ENCODE results near the gene ALOX5AP. TPM values are rescaled to one million over a fixed set of nuclear protein-coding genes. Genes with fewer than 3 reads are reported as not detected.
A peak's percentile ranks its signal among the peaks of the same experiment; 100 is the strongest.

Gene ALOX5AP
- total RNA-seq, 1 donor = 0.43 TPM

DNA sequence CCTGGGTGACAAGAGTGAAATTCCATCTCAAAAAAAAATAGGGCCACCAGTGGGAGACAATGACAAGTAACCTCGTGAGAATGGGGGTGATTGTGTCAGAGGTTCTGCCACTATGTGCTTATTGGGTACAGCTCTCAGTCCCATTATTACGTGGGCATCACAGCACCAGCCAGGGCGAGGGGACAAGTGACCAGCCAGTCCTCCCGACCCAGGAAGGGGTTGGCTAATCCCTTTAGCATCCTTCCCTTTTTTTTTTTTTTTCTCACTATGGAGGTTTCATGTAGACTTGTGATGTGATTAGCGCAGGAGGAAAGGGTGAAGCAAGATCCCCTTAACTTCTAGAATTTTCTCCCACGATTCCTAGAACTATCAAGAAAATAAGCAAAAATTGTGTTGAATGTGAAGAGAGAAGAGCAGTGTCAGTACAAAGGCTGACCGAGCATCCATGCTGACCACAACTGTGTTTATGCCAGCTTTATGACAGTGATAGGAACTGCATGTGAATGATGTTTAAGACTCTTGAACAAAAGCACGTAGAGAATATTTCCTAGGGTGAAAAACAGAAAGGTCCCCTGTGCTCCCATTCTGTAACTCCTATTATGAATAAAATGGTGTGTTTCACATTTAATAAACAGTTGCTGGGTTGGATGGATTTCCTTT is 50.0 kb downstream of the ALOX5AP start:
- no peak overlapping the region for H3K4me3 ChIP-seq (ENCODE audit: low read depth, low read length)
- DNase-seq (ENCODE audit: low read depth) = peak; percentile 12
- TF ChIP-seq, protein P1, sequence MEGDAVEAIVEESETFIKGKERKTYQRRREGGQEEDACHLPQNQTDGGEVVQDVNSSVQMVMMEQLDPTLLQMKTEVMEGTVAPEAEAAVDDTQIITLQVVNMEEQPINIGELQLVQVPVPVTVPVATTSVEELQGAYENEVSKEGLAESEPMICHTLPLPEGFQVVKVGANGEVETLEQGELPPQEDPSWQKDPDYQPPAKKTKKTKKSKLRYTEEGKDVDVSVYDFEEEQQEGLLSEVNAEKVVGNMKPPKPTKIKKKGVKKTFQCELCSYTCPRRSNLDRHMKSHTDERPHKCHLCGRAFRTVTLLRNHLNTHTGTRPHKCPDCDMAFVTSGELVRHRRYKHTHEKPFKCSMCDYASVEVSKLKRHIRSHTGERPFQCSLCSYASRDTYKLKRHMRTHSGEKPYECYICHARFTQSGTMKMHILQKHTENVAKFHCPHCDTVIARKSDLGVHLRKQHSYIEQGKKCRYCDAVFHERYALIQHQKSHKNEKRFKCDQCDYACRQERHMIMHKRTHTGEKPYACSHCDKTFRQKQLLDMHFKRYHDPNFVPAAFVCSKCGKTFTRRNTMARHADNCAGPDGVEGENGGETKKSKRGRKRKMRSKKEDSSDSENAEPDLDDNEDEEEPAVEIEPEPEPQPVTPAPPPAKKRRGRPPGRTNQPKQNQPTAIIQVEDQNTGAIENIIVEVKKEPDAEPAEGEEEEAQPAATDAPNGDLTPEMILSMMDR (IDR thresholded peaks at IDR 0.05; ENCODE audit: insufficient read depth, low read depth, low read length) = no peak

DNA sequence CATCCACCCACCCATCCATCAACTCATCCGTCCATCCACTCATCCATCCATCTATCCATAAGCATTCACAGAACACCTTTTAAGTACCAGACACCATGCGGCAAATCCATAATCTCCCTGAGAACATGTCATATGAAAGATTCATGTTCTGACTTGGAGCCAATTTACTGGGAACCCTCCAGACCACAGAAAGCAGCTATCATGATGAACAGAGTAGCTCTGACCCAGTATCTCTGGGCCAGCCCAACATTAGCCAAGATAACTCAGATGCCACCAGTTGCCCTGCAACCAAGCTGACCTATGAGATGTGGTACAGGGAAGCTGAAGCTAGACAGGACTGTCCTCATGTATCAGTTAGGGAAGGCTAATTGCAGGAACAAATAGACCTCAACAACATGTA is 51.3 kb downstream of the ALOX5AP start:
- no peak overlapping the region for H3K4me3 ChIP-seq (ENCODE audit: low read depth, low read length)
- DNase-seq (ENCODE audit: low read depth) = no peak

DNA sequence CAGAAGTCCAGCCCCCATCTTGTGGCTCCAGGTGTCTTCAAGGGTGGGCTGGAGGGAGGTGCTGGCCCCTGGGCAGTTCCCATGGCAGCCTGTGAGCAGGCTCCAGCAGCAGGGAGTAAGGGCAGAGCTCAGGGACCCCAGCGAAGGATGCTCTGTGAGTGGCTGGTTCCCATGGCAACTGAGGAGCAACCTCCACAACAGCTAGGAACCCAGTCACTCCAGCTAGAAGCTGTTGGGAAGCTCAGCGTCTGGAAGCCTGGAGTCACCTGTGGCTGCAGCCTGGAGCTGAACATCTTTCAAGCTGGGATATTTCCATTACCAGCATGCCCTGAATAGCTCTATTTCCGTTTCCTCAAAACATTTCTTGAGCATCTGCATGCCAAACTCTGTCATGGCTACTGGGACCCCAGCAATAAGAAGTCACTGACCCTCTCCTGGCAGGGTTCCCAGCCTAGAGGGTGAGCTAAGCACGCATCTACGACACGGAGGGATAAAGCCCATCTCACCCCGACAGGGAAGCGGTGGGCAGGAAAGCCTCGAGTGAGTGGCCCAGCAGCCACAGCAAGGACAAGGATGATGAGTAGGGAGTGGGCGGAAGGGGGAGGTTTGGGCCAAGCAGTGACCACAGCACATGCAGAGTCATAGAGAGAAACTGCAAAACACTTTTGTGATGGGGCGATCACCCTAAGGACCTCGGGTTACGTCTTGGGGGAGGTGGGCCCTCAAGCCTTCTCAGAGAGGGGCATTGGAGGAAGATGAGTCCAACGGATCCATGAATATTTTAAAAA is 52.6 kb downstream of the ALOX5AP start:
- TF ChIP-seq, protein P1 (IDR thresholded peaks at IDR 0.05; ENCODE audit: insufficient read depth, low read depth, low read length) = no peak
- no peak for DNase-seq (ENCODE audit: low read depth)
- no peak overlapping the region for H3K4me3 ChIP-seq (ENCODE audit: low read depth, low read length)

More for the DNA sequence above, 51.3 kb downstream of the ALOX5AP start:
- TF ChIP-seq, protein P1 (IDR thresholded peaks at IDR 0.05; ENCODE audit: insufficient read depth, low read depth, low read length) = no peak

DNA sequence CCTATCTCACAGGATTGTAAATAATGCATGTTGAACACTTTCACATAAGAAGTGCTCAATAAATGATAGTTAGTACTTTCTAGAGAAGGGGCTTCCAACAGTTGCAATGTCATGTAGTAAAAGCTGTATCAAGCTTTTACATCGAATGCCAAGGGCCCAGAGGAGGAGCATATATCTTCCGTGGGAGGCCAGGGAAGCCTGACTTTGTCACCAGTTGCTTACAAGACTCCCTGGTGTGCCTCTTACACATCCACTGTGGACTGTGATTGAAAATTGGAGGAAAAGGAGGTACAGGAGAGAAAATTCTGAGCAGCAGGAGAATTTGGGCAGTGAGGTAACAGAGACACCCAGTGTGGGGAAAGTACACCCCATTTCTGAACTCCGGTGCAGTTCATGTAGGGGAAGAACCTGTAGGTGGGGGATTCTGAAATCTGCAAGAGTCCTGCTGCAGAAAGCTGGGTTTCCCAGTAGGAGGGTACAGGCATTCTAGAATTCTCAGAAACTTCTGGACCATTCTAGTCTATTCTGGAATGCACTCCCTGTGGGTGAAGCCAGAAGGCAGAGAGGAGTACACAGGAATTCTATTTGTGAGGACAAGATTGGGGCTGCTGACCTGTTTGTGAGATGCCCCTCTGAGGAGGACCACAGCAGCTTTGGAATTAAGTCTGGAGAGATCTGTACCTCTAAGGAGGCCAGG is 54.0 kb downstream of the ALOX5AP start:
- DNase-seq (ENCODE audit: low read depth) = no peak

DNA sequence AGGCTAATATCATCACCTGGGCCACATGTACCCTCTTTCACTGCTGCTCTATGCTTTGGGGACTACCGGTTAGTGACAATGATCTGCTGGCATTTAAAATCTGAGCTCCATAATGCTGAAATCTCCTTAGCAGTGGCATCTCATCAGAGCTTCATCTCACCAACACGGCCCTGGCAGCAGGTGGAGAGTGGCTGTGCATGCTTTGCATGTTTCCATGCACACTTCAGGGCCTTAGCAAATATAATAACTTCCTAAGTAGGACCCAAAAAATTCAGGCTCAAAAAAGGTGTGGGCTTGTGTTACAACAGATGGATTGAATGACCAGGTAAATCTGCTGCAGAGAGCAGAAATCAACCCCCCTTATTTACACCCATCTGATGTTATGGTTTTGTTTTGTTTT is 55.2 kb downstream of the ALOX5AP start:
- no peak overlapping the region for H3K4me3 ChIP-seq (ENCODE audit: low read depth, low read length)
- TF ChIP-seq, protein P1 (IDR thresholded peaks at IDR 0.05; ENCODE audit: insufficient read depth, low read depth, low read length) = no peak
- no peak for DNase-seq (ENCODE audit: low read depth)

More for the DNA sequence above, 54.0 kb downstream of the ALOX5AP start:
- no peak overlapping the region for H3K4me3 ChIP-seq (ENCODE audit: low read depth, low read length)
- TF ChIP-seq, protein P1 (IDR thresholded peaks at IDR 0.05; ENCODE audit: insufficient read depth, low read depth, low read length) = no peak

DNA sequence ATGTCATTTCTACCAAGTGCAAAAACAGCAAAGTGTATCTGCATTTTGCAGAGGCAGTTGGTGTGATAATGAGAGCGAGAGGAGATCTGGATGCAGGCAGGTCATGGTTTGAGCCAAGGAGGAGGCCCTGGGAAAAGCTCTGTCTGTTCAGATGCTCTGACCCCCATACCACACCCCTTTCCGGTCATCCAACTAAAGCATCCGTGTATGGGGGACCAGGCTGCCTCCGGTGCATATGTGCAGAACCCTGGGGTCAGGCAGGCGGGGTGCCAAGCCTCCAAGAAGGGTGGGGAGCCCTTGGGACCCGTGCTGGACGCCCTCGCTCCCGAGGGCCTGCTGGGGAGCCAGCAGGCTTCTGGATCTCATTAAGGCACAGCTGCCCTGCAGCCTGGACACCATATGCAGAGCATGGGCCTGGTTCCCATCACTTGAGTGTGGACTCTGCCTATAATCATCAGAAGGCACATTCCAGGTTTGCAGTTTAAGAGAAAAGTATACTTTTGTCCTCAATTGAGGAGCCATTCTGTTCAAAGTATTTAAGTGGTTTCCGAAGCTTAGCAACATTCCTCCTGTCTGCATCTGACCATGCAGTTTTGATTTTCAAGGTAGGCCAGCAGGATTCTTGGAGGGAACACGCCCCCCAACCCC is 56.1 kb downstream of the ALOX5AP start:
- TF ChIP-seq, protein P1 (IDR thresholded peaks at IDR 0.05; ENCODE audit: insufficient read depth, low read depth, low read length) = no peak
- DNase-seq (ENCODE audit: low read depth) = peak; percentile 69
- no peak overlapping the region for H3K4me3 ChIP-seq (ENCODE audit: low read depth, low read length)
